GM19043 (cell line): ENCODE results near the gene SPTB.

Experiments
- ATAC-seq: cut with Tn5 transposase; IDR thresholded peaks from one replicate; pipeline ENCODE4 v1.9.1; 2021; ENCODE audit warnings: low read depth; ENCODE audit not compliant: unreplicated experiment

SPTB gene

GRCh38 chr14:64702493-64703394 is 177.0 kb downstream of the SPTB start:
- no peak for ATAC-seq

DNA sequence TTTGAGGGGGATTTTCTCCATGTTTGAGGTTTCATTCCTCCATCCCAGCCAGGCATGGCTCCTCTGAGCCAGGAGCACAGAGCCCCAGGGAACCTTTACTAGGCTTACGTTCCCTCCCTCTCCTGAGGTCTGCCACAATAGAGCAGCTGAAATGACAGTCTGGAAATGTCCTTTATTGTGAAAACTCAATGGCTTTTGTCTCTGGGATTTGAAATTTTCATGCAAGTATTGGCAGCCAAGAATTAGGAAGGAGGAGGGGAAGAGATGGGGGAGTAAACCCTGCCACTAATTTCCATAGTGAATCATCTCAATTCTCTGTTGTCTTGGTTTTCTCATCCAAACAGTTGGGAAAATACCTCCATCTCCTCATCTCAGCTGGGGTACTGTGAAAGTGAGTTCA is 178.0 kb downstream of the SPTB start:
- no peak for ATAC-seq

DNA sequence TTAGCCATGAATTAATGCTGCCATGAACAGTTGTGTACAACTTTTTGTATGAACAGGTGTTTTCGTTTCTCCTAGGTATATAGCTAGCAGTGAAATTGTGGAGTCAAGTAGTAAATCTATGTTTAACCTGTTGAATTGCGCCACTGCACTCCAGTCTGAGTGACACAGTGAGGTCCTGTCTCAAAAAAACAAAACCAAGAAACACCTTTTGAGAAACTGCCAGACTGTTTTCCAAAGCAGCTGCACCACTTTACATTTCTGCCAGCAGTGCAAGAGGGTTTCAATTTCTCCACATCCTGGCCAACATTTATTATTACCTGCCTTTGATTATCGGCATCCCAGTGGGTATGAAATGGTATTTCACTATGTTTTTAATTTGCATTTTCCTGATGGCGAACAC is 178.8 kb downstream of the SPTB start:
- no peak for ATAC-seq

GRCh38 chr14:64700290-64700689 is 179.4 kb downstream of the SPTB start:
- no peak for ATAC-seq

- no peak for ATAC-seq
Measured at GRCh38 chr14:64698903-64699302, 180.8 kb downstream of the SPTB start.

GRCh38 chr14:64696355-64696857 is 183.3 kb downstream of the SPTB start:
- no peak for ATAC-seq
